ENCODE measurements around the gene STOM.

STOM gene

GRCh38 chr9:121318631-121319382, 51.2 kb downstream of the STOM start:
- DNase-seq: no peak

- DNase-seq: no peak
Measured at GRCh38 chr9:121317737-121318630, 52.1 kb downstream of the STOM start.

- DNase-seq: no peak
Measured at GRCh38 chr9:121316852-121317373, 53.1 kb downstream of the STOM start.

- DNase-seq: no peak
Measured at GRCh38 chr9:121316378-121316777, 53.7 kb downstream of the STOM start.

DNA sequence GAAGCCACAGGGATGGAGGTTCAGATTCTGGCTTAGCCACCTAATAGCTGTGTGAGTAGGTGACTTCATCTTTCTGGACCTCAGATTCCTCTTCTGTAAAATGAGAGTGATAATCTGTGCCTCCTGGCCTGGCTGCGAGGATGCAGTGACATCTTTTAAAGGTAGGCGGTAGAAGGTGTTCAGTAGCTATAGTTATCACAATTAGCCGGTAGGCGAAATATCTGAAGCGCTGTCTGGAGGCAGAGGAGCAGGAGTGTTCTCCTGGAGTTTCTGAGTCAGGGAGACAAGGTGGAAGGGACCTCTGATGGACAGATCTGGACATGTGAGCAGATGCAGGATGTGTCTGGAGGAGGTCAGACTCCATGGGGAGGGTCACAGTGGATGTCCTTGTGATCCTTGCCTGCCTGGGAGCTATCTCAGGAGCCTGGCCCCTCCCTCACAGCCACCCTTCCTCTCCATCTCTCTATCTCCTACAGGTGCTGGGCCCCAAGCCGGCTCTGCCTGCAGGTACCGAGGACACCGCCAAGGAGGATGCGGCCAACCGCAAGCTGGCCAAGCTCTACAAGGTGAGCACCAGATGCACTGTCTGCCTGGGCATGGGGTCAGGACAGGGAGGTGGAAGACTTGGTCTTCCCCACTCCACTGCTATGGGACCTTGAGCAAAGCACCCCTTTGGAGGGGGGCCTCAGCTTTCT, 56.4 kb downstream of the STOM start:
- DNase-seq: no peak

DNA sequence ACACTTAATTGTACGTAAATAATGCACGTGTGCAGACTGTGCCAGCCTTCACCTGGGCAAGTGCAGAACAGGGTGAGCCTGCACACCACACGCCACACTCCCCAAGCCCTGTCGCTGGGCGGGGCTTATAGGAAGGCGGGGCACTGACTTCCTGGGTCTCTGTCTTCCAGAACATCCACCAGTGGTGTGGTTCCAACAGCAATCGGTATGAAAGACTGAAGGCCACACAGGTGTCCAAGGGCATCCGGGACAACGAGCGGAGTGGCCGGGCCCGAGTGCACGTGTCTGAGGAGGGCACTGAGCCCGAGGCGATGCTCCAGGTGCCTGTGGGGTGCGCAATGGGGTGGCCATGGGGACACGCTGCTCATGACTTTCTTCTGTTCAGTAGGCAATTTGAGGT, 57.9 kb downstream of the STOM start:
- DNase-seq: no peak

GRCh38 chr9:121310571-121310970, 59.5 kb downstream of the STOM start:
- no peak for DNase-seq

DNA sequence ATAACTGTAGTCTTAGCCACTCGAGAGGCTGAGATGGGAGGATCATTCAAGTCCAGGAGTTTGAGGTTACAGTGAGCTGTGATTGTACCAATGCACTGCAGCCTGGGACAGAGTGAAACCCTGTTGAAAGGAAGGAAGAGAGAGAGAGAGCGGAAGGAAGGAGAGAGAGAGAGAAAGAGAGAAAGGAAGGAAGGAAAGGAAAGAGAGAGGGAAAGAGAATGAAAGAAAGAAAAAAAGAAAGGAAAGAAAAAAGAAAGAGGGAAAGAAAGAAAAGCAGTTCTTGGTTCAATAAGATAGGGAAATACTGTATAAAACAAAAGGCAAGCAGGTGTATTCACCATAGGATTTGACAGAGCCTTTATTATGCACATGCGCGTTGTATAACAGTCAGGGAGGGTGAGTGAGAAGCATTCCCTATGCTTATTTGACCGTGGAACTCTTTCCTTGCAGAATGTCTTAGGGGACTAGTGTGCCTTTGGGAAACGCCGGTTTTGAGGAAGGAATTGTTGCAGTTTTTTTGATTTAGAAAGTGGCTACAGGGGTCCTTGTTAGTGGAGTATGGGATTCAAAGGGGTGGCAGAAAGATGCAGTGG, 60.1 kb downstream of the STOM start:
- DNase-seq: no peak

DNA sequence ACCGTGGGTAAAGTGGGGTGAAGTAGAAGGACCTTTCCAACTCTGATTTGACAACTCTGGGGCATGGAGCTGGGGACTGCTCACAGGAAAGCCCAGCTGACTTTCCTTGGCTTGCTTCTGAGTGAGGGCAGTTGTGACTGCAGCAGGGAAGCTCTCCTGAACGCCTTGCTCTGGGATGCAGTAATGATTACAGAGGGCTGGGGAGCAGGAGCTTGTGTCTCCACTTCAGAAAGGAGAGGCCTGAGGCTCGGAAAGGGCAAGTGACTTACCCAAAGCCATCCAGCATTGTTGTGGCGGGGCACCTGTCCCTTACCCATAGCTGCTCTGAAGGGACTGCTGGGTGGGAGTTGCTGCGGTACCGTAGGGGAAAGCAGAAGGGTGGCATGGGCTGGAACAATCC, 60.9 kb downstream of the STOM start:
- DNase-seq: no peak

- DNase-seq: no peak
Measured at GRCh38 chr9:121308765-121309164, 61.3 kb downstream of the STOM start.

- DNase-seq: no peak
Measured at GRCh38 chr9:121307976-121308375, 62.1 kb downstream of the STOM start.

DNA sequence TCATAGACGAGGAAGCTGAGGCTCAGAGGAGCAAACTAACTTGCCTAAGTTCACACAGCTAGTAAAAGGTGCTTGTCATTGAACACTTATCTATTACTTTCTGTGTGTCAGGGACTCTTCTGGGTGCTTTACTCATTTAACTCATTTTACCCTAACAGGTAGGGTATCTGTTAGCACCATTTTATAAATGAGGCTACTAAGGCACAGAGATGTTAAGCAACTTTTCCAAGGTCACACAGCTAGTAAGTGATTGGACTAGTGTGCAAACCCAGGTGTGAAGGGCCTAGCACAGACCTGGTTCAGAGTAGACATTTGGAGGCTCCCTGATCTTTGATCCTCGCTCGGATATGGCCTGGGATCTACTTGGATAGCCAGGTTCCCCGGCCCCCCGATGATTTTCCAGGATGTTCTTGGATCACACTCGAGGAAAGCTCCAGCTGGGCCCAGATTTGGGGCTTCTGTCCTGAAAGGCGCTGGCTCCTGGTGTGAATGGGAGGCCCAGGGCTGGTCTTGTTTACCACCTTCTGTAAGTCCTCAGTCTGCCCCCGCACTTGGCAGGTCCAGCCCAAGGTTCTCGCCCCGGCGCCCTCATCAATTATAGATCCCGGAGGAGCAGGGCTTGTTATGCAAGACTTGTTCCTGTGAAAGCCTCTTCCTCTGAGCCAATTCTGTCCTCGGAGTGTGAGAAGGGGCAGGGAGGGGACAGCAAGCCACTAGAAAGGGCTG, 64.6 kb downstream of the STOM start:
- no peak for DNase-seq

GRCh38 chr9:121304707-121305106, 65.3 kb downstream of the STOM start:
- no peak for DNase-seq

- DNase-seq: no peak
Measured at GRCh38 chr9:121303456-121304451, 66.3 kb downstream of the STOM start.

- DNase-seq: no peak
Measured at GRCh38 chr9:121302786-121303185, 67.3 kb downstream of the STOM start.

GRCh38 chr9:121302341-121302740, 67.7 kb downstream of the STOM start:
- no peak for DNase-seq

GRCh38 chr9:121301881-121302286, 68.2 kb downstream of the STOM start:
- no peak for DNase-seq

DNA sequence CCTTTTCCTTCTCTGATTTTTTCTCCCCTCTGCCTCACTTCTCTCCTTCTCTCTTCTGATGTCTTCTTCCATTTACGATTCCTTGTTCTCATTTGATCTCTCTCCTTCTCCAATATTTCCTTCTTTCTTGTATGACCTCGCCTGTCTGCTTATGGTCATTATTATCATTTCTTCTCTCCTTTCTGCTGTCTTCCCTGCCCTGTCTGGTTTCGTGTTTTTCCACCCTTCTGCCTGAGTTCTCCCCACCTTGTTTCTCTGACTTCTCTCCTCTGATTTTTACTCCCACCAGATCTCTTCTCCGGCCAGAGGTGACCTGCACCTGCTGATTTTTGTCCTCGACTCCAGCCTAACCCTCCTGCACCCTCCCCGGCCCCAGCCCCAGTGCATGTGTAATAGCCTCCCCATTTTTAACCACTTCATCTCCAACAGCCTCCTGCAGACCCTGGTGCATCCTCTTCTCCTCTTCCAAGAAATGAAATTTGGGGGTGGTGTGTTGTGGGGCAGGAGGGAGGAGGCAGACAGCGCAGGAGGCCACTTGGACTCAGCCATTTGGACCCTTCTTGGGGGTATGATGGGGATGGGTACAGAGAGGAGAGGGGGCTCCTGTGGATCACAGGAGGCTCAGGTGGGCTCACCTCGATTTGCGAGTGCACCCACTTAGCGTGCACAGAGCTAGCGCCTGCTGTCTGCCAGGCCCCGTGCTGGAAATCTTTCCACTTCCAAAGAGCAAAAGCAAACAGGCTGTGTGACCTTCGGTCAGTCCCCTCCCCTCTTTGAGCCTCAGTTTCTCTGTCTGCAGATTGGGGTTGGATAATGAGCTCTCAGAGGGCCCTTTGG, 69.5 kb downstream of the STOM start:
- no peak for DNase-seq

DNA sequence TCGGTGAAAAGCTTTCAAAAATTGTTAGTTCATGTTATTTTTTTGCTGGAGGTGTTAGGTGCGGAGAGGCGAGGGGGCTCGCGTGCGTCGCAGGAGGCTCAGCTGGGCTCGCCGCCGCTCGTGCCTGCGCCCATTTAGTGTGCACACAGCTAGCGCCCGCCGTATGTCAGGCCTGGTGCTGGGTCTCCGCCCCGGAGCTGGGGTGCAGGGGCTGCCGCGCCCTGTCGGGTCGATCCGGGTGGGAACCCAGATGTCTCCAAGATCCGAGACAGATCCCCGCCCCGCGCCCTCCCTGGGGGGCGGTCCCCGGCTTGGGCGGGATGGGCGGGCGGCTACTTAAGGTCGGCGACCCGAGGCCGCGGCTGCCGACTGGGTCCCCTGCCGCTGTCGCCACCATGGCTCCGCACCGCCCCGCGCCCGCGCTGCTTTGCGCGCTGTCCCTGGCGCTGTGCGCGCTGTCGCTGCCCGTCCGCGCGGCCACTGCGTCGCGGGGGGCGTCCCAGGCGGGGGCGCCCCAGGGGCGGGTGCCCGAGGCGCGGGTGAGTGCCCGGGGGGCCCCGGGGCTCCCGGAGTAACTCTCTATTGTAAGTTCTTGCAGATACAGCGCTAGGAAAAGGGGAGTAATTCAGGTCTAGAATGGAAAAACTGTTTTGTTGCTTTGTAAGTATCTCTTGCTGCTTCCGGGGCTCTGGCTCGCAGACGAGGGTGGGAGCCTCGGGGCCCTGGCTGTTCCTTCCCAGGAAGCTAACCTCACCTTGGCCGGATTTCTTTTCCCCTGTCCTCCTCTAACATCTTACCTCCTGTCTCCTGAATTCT, 70.4 kb downstream of the STOM start:
- no peak for DNase-seq
